Measurements from ENCODE around the gene SLC7A5. TPM values are rescaled to one million over a fixed set of nuclear protein-coding genes. Genes with fewer than 3 reads are reported as not detected.

The SLC7A5 gene
- total RNA-seq, 4 donors from 2014 or later = 7.0 to 133 (median 19.1) TPM

GRCh38 chr16:87823181-87823929, 46.0 kb downstream of the SLC7A5 start:
- DNase-seq (no peak), ATAC-seq (no peak)
- Histone ChIP-seq H3K27me3 (no peaks in the 10 kb centered on the region), H3K9me3 (no peaks in the 10 kb centered on the region), H3K36me3 (no peaks in the 10 kb centered on the region), H3K4me1 (no peaks in the 10 kb centered on the region), H3K4me3 (no peak overlapping the region), H3K27ac (no peak overlapping the region)
- intact Hi-C loops (cut with DNase I; ENCODE audit: low total_unique reads) (no loop called here), in situ Hi-C loops (cut with MboI; ENCODE audit: low sequenced_read_pairs in 4 of 4) (no loop called here)
- TF ChIP-seq CTCF (IDR thresholded peaks at IDR 0.05 in 4 of 5, conservative IDR thresholded peaks at IDR 0.05 in 1 of 5) (no peak), POLR2A (IDR thresholded peaks at IDR 0.05) (no peak)

- Histone ChIP-seq H3K36me3 (no peaks in the 10 kb centered on the region), H3K27me3 (no peaks in the 10 kb centered on the region), H3K9me3 (no peaks in the 10 kb centered on the region), H3K4me3 (no peak overlapping the region), H3K4me1 (no peaks in the 10 kb centered on the region), H3K27ac (no peak overlapping the region)
- ATAC-seq = no peak
- DNase-seq = no peak
- in situ Hi-C loops (cut with MboI; ENCODE audit: low sequenced_read_pairs in 4 of 4) (no loop called here), intact Hi-C loops (cut with DNase I; ENCODE audit: low total_unique reads) (no loop called here)
- TF ChIP-seq POLR2A (IDR thresholded peaks at IDR 0.05) (no peak), CTCF (IDR thresholded peaks at IDR 0.05 in 4 of 5, conservative IDR thresholded peaks at IDR 0.05 in 1 of 5) (no peak)
Measured at GRCh38 chr16:87822108-87822970, 47.0 kb downstream of the SLC7A5 start.

GRCh38 chr16:87821376-87822107, 47.8 kb downstream of the SLC7A5 start:
- ATAC-seq = no peak
- Histone ChIP-seq H3K4me1 (no peaks in the 10 kb centered on the region), H3K27ac (no peak overlapping the region), H3K27me3 (no peaks in the 10 kb centered on the region), H3K4me3 (no peak overlapping the region), H3K36me3 (no peaks in the 10 kb centered on the region), H3K9me3 (no peaks in the 10 kb centered on the region)
- in situ Hi-C loops (cut with MboI; ENCODE audit: low sequenced_read_pairs in 4 of 4) = no loop called here
- TF ChIP-seq CTCF (IDR thresholded peaks at IDR 0.05 in 4 of 5, conservative IDR thresholded peaks at IDR 0.05 in 1 of 5) (no peak), POLR2A (IDR thresholded peaks at IDR 0.05) (no peak)
- DNase-seq = no peak
- intact Hi-C loops (cut with DNase I; ENCODE audit: low total_unique reads) = no loop called here

- Histone ChIP-seq H3K4me3 (no peak overlapping the region), H3K36me3 (no peaks in the 10 kb centered on the region), H3K27ac (no peak overlapping the region), H3K4me1 (no peaks in the 10 kb centered on the region), H3K27me3 (no peaks in the 10 kb centered on the region), H3K9me3 (no peaks in the 10 kb centered on the region)
- ATAC-seq (no peak), DNase-seq (no peak)
- intact Hi-C loops (cut with DNase I; ENCODE audit: low total_unique reads) = loop anchor here (5.0 kb wide), 1 partner anchor 43 kb away; no protein-coding TSS in a partner anchor
- TF ChIP-seq POLR2A (IDR thresholded peaks at IDR 0.05) (no peak), CTCF (IDR thresholded peaks at IDR 0.05 in 4 of 5, conservative IDR thresholded peaks at IDR 0.05 in 1 of 5) (no peak)
- in situ Hi-C loops (cut with MboI; ENCODE audit: low sequenced_read_pairs in 4 of 4) = no loop called here
Measured at GRCh38 chr16:87819983-87820382, 49.3 kb downstream of the SLC7A5 start.
